ENCODE measurements around the gene ZSCAN30.

Gene ZSCAN30

DNA sequence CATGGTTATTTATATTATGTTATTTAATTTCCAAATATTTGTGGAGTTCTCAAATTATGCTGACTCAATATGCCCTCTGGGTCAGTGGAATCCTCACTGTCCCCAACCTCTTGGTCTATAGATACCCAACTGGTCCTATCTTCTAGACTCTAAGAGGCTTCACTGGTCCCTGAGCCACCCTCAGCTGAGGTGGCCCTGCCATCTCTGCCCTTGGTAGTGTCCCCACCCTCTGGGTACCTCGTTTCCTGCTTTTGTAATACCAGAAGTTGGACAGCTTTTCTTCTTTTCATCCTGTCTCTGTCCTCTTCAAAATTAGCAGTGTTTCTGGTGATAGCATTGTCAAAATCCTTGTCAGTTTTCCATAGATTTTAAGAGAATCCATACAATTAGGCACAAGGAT lies 11.9 kb downstream of the ZSCAN30 start:
- no peak for DNase-seq

DNA sequence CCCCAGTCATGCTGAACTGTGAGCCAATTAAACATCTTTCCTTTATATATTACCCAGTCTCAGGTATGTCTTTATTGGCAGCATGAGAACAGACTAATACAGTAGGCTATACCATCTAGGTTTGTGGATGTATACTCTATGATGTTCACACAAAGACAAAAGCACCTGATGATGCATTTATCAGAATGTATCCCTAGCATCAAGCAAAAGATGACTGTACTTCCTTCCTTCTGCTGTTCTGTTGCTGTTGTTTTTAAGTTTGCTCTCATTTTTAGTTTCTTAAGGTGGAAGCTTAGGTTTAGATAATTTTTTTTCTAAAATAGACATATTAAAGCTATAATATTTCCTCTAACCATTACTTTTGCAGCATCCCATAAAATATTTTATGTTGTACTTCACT lies 12.4 kb downstream of the ZSCAN30 start:
- no peak for DNase-seq

DNA sequence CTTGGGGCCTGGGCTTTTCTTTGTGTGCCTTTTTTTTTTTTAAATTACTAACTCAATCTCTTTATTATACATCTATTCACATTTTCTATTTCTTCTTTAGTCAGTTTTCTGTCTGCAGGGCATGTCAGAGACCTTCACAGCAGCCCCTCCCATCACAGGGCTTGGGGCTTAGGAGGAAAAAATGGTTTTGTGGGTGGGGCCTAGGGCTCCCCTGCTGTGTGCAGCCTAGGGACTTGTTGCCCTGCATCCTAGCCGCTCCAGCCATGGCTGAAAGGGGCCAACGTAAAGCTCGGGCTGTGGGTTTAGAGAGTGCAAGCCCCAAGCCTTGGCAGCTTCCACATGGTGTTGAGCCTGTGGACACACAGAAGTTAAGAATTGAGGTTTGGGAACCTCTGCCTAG lies 13.8 kb downstream of the ZSCAN30 start:
- no peak for DNase-seq

DNA sequence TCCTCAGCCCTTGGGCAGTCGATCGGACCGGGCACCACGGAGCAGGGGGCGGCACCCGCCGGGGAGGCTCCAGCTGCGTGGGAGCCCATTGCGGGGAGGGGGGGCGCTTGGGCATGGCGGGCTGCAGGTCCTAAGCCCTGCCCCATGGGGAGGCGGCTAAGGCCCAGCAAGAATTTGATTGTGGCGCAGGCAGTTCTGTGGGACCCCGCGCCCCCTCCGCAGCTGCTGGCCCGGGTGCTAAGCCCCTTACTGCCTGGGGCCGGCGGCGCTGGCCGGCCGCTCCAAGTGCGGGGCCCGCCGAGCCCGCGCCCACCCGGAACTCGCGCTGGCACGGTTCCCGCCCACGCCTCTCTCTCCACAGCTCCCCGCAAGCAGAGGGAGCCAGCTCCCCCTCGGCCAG lies 18.4 kb downstream of the ZSCAN30 start:
- DNase-seq = no peak

DNA sequence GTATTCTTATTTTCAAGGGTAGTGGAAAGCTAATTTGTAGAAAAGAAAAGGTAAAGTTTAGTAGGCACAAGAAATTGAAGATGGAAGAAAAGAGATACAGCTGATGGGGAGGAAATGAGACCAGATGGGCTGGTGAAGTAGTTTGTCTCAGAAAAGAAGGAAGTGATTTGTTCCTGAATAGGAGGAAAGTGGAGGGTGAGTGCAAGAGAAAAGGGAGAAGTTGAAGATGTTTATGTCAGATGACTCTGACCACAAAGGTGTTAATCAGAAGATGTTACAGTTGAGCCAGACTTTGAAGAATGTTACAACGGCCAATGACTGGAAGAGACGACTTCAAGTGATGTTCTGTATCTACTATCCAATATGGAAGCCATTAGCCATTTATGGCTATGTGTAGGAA lies 21.2 kb downstream of the ZSCAN30 start:
- no peak for DNase-seq

DNA sequence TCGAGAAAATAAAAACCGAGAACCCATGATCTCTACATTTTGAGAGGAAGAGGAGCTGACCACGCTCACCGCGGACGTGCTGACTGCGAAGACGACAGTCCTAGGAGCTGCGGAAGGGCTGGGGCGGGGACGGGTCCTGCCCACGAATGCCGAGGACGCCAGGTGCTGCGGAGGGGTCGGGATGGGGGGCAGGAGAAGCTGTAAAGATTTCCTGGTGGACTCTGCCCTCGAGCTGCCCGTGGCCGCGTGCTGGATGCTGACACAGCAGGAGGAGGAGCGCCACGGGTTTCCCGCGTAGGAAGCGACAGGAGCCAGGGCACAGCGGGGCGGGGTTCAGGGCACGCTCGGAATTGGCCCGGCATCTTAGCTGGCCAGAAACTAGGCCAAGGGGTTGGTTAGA lies 22.2 kb downstream of the ZSCAN30 start:
- no peak for DNase-seq

DNA sequence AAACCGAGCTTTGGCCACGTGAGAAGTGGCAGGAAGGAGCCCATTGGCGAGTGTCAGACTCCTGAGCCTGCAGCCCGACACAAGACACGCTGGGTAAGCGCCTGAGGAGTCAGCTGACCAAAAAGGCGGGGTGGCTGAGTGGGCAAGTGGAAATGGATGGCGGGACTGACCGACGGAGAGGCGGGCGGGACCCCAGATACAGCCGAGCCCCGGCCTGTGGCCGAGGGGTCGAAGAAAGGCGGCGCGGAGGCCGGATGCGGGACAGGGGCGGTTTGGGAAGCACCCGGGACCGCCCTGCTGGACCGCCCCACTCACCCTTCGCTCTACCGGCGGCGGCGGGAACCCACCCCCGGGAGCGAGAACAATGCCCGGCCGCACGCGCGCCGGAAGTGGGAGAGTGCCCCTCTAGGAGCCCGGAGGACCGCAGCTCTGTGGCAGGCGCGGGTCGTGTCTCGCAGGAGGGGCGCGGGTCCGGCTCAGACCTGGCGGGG lies 22.8 kb downstream of the ZSCAN30 start:
- peak; percentile 78 for DNase-seq

DNA sequence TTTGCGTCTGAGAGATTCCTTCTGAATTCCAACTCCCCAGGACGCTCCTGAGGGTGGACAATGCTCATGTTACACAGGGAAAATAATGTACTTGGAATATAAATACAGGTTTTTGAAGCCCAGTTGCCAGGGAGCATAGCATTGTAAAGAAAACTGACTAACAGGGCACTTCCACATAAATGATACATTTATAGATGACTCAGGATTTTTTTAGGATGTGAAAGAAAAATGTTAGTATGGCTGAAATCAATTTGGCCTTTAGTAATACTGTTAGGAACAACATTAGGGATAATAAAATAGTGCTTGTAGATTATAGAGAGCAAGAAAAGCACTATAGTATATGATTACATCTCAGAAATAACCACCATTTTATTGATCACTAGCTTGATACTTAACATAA lies 25.6 kb downstream of the ZSCAN30 start:
- DNase-seq = no peak

DNA sequence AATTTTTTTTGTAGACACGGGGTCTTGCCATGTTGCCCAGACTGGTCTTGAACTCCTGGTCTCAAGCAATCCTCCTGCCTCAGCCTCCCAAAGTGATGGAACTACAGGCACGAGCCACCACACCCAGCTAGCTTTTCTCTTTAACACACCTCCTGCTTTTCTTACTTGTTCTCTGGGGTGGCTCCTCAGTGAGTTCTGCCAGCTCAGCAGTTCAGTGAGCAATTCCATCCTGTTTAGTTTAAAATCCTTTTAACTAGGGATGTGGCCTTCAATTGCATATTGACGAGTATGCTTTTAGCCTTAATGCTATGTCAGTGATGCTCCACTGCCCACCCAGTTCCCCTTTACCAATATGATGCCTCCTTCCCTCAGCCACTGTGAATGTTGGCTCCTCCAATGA lies 33.1 kb downstream of the ZSCAN30 start:
- DNase-seq = no peak

DNA sequence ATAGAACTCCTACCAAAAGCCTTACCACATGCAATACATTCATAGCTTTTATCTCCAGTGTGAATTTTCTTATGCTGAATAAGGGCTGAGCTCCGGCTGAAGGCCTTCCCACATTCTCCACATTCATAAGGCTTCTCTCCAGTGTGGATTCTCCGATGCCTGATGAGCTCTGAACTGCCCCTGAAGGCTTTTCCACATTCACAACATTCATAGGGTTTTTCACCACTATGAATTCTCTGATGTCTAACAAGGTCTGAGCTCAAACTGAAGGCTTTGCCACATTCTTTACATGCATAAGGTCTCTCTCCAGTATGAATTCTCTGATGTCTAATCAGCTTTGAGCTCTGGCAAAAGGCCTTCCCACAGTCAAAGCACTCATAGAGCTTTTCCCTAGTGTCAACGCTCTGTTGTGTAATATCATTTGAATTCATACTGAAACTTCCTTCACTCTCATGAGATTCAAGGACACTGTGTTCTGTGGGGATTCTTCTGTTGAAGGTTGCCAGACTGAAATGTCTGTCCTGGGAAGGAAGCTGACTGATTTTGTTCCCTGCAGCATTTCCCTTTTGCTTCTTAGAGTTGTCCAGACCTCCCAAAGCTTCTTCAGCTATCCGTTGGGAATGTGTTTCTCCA lies 36.3 kb downstream of the ZSCAN30 start:
- no peak for DNase-seq

DNA sequence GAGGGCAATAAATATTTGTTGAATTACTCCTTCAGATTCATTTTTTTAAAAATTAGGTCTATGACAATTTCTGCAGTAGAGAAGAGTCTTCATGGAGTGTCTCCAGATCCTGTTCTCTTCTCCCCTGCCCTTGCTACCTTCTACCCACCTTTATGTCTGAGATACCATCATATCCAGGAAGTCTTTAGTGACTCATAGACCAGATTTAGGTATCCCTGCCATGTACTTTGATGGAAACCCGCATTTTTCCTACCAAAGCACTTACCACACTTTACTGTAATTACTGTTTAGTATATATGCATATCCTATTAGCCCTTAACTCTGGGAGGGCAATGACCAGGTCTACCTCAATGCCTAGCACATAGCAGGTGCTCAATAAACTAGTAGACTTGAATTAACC lies 37.6 kb downstream of the ZSCAN30 start:
- DNase-seq = no peak

DNA sequence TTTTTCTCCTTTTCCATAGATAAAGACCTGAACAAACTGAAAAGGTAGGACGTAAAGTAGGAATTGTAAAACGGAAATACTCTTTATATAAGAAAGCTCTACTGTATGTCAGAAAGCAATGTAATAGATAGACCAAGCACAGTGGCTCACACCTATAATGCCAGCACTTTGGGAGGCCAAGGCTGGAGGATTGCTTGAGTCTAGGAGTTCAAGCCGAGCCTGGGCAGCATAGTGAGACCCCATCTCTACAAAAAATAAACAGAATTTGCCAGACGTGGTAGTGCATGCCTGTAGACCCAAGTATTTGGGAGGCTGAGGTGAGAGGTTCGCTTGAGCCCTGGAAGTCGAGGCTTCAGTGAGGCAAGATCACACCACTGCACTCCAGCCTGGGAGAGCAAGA lies 41.6 kb downstream of the ZSCAN30 start:
- no peak for DNase-seq

DNA sequence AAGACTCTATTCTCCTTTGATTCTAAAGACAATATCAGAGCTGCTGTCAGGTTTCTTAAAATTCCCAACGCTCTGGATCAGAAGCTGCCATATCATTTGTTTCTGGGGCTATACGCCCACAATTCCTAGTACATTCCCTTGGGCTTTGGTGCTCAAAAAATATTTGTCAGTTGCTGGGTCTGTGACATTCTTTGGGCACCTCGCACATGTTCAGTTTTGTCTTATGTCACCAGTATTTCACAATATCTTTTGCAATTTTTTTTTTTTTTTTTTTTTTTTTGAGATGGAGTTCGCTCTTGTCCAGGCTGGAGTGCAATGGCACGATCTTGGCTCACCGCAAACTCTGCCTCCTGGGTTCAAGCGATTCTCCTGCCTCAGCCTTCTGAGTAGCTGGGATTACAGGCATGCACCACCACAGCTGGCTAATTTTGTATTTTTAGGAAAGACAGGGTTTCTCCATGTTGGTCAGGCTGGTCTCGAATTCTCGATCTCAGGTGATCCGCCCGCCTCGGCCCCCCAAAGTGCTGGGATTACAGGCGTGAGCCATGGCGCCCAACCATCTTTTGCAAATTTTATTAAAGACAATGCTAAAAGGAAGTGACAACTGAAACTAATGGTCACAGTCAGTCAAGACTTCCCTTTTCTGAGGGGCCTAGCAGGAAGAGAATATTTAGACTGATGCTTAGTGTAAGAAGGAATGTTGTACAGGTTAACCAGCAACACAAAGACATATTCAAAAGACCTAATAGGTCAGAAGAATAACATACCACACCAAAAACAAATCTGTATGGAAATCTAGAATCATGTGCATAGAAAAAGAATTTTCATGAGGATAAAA lies 42.4 kb downstream of the ZSCAN30 start:
- no peak for DNase-seq

DNA sequence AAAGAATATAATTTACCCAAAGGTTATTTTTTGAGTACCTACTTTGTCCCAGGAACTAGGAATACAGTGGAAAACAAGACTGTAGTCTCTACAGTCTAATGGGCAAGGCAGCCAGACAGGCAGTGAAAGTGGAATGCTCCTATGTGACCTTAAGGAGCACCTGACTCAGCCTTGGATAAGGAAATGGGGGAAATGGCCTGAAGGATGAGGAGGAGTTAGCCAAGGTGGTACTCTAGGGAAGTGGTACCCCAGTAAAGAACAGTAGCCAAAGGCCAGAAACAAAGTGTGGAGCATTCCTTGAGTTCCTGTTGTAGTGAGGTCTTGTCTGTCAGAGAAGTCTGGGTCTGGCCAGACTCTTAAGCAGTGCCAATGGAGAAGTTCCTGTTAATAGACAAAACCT lies 43.2 kb downstream of the ZSCAN30 start:
- no peak for DNase-seq

DNA sequence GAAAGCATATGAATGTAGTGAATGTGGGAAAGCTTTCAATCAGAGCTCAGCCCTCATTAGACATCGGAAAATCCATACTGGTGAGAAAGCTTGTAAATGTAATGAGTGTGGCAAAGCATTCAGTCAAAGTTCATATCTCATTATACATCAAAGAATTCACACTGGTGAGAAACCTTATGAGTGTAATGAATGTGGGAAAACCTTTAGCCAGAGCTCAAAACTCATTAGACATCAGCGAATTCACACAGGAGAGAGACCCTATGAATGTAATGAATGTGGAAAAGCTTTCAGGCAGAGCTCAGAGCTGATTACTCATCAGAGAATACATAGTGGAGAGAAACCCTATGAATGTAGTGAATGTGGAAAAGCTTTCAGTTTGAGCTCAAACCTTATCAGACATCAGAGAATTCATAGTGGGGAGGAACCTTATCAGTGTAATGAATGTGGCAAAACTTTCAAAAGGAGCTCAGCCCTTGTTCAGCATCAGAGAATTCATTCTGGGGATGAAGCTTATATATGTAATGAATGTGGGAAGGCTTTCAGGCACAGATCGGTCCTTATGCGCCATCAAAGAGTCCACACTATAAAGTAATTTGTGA lies 44.2 kb downstream of the ZSCAN30 start:
- no peak for DNase-seq

DNA sequence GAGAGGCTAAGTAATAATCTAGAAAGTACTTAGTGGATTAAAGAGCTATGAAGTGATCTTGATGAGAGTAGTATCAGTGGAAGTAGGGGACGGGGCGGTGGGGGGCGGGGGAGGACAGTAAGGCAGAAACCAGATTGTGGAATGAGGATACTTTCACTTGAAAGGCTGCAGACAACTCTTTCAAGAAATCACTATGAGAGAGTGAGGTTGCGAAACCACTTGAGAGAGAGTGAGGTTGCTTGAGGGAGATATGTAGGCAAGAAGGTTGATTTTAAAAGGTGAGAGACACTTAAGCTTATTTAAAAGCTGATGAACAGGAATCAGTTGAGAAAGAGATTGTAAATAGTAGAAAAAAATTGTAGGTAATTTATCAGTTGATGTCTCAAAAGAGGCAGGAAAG lies 45.4 kb downstream of the ZSCAN30 start:
- no peak for DNase-seq

DNA sequence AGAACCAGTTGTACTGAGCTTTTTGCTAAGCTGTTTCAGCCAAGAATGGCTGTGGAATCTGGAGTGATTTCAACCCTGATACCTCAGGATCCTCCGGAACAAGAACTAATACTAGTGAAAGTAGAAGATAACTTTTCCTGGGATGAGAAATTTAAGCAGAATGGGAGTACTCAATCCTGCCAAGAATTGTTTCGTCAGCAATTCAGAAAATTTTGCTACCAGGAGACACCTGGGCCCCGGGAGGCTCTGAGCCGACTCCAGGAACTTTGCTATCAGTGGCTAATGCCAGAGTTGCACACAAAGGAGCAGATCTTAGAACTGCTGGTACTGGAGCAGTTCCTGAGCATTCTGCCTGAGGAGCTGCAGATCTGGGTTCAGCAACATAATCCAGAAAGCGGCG lies 47.6 kb downstream of the ZSCAN30 start:
- DNase-seq = no peak

DNA sequence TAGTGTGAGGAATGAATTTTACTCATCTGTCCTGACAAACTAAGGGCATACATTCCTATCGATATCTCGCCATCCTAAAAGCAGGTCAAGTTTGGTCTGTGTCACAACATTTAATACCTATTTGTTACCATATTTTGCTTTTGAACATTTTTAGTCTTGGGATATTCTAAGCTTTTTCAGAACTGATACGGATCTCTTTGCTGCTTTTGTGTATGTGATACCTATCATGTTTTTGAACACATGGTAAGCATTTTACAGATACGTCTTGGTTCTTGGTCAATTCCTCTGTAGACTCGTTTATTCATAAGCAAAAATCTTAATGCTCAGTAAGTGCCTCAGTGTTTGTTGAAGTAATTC lies 48.6 kb downstream of the ZSCAN30 start:
- DNase-seq = no peak

DNA sequence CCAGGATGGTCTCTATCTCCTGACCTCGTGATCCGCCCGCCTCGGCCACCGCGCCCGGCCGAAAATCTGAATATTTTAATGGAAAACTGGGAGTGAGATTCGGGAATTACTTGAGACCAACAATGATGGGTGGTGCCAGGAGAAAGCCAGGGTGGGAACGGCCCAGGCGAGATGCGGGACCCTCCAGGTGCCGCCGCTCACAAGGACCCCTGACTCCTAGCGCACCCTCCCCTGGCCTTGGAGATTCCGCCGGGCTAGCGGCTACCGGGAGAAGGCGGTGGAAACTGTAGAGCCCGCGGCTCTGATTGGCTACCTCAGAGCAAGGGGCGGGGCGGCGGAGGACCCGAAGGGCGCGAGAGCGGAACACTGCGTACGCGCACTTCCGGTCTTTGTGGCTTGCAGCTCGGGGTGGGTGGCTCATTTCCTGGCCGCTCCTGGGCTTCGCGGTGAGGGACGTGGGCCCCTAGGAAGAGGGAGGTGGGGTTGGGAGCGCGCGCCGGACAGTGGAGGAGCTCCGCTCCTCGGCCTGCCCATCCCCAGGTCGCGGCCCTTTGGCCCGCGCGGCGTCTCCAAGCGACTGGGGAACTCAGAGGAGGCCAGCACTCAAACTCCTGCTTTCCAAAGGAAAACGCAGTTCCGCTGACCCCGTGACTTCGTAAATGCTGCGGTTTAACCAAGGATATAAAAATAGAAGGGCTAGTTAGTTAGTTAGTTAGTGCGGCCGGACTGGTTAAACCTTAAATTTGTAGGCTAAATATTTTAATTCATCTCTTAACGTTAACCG lies 49.2 kb downstream of the ZSCAN30 start, which contains the start of gene ZNF397:
Gene ZNF397 (plus strand): TSS at position 371 of the 784 bp plus-strand sequence. CDS start 1,437 bp downstream, outside the sequence.
- peak; percentile 98 for DNase-seq

DNA sequence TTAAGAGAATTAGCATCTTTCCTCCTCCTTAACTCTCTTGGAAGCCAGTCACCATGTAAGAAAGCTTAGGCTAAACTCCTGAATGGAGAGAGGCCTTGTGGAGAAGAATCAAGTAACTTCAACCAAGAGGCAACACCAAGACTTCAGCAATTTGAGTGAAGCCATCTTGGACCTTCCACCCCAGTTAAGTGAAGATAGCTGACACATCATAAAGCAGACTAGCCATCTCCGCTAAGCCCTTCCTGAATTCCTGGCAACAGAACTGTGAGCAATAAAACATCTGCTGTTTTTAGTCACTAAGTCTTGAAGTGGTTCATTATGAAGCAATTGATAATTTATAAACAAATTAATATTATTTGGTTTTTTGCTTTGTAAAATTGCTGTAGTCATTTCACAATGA lies 50.7 kb downstream of the ZSCAN30 start:
- DNase-seq = no peak

DNA sequence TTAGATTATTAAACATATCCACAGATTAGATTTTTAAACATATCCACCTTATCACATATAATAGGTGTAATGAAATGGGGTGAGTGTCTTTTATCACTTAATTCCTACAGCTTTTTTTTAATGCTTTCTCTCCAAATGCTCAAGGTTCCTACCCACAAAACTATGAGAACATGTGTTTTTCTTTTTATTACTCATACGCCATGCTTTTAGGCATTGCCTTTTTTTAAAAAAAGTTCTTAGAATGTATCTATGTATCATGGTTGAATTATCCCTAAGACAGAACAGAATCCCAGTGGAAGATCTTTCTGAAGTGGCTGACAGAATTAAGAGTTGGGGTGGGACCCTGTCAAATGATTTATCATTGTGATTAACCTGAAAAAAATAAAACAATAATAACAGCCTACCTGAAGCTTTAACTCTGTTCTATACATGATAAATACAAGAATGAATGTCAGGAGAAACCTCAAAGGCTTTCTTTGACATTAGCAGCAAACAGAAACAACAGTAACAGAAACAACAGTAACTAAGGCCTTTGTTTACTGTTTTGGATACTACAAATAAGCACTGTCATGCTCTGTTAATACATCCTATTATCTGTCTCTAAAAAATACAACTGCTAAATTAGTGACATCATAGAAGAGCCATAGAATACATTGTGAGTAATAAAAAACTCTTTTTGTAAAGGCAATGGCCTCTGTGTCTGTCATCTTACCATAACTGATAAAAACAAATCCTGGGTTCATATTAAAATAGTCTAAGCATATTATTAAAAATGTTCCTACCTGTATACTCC lies 53.3 kb downstream of the ZSCAN30 start:
- peak; percentile 32 for DNase-seq

DNA sequence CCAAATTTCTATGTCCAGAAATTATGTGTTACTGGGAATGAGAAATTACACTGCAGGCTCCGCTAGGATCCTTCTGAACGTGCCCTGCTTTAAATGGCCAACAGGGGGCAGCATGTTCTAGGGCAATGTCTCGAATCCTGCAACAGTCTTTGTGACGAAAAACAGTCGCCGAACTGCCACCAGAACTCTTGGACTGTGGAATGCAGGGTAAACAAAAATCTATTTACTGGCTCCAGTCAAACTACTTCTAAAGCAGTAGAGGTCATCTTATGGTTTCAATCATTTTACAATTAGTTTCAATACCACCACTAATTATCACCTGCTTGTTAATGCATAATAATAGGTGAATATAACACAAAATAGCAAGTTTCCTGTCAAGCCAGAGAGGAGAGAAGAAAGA lies 59.0 kb downstream of the ZSCAN30 start:
- DNase-seq = peak; percentile 90

Measured in midbrain (tissue), 1 donor.